22Rv1 (cell line): ENCODE results near the gene MAGEB6.
"Not testable (repeated sequence)": the region's sequence is repeated elsewhere in the genome, so short reads cannot be mapped to it uniquely, and the experiment has no call there.

ENCODE experiments used
- H3K27ac ChIP-seq: fragments of 450-650 bp; 2 replicates; pipeline ENCODE4 v1.5.1; 2017
- ZFX ChIP-seq: fragments of 450-650 bp; IDR thresholded peaks from 2 replicates; pipeline ENCODE4 v1.6.1; 2017; ENCODE audit warnings: antibody characterized with exemption, borderline replicate concordance
- TF ChIP-seq, protein P1 (sequence below): fragments of 450-650 bp; IDR thresholded peaks from 2 replicates; pipeline ENCODE4 v1.5.1; 2017; ENCODE audit warnings: mild to moderate bottlenecking

The MAGEB6 gene, protein sequence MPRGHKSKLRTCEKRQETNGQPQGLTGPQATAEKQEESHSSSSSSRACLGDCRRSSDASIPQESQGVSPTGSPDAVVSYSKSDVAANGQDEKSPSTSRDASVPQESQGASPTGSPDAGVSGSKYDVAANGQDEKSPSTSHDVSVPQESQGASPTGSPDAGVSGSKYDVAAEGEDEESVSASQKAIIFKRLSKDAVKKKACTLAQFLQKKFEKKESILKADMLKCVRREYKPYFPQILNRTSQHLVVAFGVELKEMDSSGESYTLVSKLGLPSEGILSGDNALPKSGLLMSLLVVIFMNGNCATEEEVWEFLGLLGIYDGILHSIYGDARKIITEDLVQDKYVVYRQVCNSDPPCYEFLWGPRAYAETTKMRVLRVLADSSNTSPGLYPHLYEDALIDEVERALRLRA

DNA sequence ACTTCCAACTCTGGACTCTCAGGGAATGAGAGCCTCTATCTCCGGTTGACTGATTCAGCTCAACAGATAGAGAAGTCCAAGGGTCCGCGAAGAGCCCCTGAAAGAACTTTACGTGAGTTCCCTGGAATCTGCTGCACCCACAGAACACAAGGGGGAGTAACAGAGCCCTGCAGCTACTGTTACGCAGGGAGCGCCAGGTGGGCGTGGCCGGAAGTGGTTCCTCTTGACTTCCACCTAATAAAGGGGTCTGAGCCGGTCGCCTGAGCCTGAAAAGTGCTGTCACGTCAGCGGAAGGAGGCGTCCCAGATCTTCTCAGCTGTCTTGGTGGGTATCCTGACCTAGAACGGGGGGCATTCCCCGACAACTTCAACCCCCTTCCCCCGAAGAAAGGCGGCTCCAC, at the start of gene MAGEB6:
TSS of gene MAGEB6 (plus strand) at position 237 of the 400 bp plus-strand sequence. CDS start 1,407 bp downstream, outside the sequence.
- TF ChIP-seq ZFX, result no peak
- TF ChIP-seq, protein P1, sequence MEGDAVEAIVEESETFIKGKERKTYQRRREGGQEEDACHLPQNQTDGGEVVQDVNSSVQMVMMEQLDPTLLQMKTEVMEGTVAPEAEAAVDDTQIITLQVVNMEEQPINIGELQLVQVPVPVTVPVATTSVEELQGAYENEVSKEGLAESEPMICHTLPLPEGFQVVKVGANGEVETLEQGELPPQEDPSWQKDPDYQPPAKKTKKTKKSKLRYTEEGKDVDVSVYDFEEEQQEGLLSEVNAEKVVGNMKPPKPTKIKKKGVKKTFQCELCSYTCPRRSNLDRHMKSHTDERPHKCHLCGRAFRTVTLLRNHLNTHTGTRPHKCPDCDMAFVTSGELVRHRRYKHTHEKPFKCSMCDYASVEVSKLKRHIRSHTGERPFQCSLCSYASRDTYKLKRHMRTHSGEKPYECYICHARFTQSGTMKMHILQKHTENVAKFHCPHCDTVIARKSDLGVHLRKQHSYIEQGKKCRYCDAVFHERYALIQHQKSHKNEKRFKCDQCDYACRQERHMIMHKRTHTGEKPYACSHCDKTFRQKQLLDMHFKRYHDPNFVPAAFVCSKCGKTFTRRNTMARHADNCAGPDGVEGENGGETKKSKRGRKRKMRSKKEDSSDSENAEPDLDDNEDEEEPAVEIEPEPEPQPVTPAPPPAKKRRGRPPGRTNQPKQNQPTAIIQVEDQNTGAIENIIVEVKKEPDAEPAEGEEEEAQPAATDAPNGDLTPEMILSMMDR, result no peak
- no peak within 1 kb of the TSS for H3K27ac ChIP-seq

DNA sequence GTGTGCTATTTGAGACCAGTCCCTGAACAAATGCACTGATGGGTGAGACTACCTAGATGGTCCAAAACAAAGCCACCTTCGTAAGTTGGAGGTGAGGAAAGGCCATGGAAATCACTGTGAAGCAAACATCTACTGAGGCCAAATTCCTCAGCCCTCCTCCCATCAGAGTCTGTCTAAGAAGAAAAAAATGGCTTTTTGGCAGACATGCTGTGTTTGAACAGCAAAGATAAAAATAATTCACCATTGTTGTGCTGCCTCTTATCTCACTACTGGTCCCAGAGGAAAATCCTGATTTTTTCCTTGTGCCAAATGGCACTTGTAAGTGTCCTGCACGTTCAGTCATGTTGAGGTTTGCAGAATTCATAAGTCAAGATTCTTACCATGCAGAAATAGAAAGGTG, 46.2 kb upstream of the MAGEB6 start:
- TF ChIP-seq, protein P1, result no peak
- no peak for TF ChIP-seq ZFX
- no peak overlapping the region for H3K27ac ChIP-seq

DNA sequence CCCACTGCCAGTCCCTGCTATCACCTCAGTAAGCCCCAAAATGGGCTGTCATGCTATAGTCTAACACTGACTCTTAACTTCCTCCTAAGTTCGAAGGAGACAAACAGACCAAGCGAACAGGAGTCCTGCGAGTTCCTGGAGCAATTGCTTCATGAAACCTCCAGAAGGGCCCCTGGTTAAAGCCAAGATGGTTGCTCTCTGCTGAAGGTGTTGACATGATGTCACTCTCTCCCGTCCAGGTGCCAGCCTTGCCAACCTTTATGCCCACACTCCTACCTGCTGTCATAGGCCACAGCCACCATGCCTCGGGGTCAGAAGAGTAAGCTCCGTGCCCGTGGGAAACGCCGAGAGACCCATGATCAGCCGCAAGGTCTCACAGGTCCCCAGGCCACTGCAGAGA, 31.9 kb upstream of the MAGEB6 start, which contains the start of gene MAGEB6B:
TSS of gene MAGEB6B (plus strand) at position 301 of the 400 bp plus-strand sequence. CDS start at position 301, 0 bp downstream.
- TF ChIP-seq, protein P1, result no peak
- TF ChIP-seq ZFX, result no peak
- no peak within 1 kb of the TSS for H3K27ac ChIP-seq

DNA sequence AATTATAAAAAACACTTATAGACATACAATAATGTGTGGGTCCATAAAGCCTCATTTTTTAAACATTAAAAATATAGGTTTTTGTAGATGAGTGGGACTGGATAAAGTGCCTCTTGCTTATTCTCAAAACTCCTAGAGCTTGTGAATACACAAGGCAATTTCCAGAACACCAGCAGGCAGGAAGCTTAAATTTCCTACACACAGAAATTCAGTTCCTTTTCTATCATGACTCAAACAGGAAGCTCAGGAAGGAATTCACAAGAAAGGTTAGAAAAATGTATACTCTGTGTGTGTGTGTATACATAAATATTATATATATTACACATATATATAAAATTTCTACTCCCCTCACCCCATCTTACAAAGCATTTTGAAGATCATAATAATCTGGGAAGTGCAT, 11.3 kb downstream of the MAGEB6 start:
- TF ChIP-seq ZFX, result no peak
- TF ChIP-seq, protein P1, result no peak
- H3K27ac ChIP-seq, result no peak overlapping the region

DNA sequence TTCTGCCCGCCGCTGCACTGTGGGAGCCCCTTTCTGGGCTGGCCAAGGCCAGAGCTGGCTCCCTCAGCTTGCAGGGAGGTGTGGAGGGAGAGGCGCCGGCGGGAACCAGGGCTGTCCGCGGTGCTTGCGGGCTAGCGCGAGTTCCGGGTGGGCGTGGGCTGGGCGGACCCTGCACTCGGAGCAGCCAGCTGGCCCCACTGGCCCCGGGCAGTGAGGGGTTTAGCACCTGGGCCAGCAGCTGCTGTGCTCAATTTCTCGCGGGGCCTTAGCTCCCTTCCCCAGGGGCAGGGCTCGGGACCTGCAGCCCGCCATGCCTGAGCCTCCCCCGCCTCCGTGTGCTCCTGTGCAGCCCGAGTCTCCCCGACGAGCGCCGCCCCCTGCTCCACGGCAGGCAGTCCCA, 12.5 kb downstream of the MAGEB6 start:
- H3K27ac ChIP-seq, result not testable (repeated sequence)

DNA sequence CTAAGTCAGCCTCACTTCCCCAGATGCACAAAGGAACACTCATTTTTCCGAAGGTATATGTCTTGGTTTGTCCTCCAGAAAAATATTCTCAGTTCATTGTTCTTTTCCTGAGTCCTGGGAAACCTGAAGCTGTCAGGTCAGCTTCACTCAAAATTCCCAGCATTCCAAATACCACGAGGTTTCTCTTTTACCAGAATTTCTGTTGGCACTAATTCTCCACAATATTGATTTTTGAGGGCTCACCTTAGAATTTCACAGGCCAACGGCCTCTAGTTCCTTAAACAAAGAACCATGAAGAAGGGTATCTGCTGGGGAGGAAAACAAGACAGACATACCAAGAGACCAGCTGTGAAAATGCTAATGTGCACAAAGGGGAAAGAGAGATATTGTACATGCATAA, 15.8 kb downstream of the MAGEB6 start:
- TF ChIP-seq, protein P1, result no peak
- no peak for TF ChIP-seq ZFX
- no peak overlapping the region for H3K27ac ChIP-seq

DNA sequence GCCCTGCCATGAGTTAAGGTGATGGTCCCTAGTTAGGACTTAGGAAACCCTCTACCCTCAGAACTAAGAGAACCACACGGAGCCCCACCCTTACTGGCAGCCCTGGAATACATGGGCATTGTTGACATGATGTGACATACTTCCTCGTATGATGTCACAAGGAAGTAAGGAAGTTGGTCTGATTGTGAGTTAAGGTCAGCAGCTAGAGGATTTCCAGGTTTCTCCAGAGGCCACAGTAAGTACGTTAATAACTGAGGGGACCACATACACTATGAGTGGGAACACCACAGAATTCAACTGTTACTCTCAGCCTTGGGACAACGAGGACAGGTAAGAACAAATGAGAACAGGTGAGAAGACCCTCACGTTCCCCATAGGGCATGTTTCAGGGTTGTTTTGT, 23.6 kb downstream of the MAGEB6 start, which contains the start of gene MAGEB5:
TSS of gene MAGEB5 (plus strand) at position 301 of the 400 bp plus-strand sequence. CDS start 1,133 bp downstream, outside the sequence.
- TF ChIP-seq, protein P1, result no peak
- TF ChIP-seq ZFX, result no peak
- H3K27ac ChIP-seq, result no peak within 1 kb of the TSS
